Stomach (tissue), 19 donors: ENCODE results near the gene SIRT1. TPM values are rescaled to one million over a fixed set of nuclear protein-coding genes. Genes with fewer than 3 reads are reported as not detected.
"Not testable (repeated sequence)": the region's sequence is repeated elsewhere in the genome, so short reads cannot be mapped to it uniquely, and the experiment has no call there.

Source experiments
- DNase-seq, 2 donors: peaks; one replicate each; pipeline versions ENCODE4 v3.0.0 to v3.0.0-alpha.2; 2013 to 2019
- H3K27ac ChIP-seq, 5 donors: fragments of 200-600 bp in 4 of 5; sonication (generic) in 4 of 5; one replicate each; pipeline ENCODE4 v1.5.1; 2013 to 2019; ENCODE audit warnings: mild to moderate bottlenecking in 1 of 5, moderate library complexity in 1 of 5
- H3K27me3 ChIP-seq, 3 donors: fragments of 200-600 bp; sonication (generic); one replicate each; pipeline ENCODE4 v1.5.1; 2017 to 2019; ENCODE audit warnings: mixed run types in 1 of 3
- H3K36me3 ChIP-seq, 4 donors: fragments of 200-600 bp; sonication (generic); 1 replicate in 3 of 4; 2 replicates in 1 of 4; pipeline ENCODE4 v1.5.1; 2016 to 2019
- H3K4me1 ChIP-seq, 4 donors: fragments of 200-600 bp; sonication (generic); one replicate each; pipeline ENCODE4 v1.5.1; 2016 to 2019
- H3K4me3 ChIP-seq, 4 donors: fragments of 200-600 bp; sonication (generic) in 3 of 4; one replicate each; pipeline ENCODE4 v1.5.1; 2016 to 2019; ENCODE audit warnings: mild to moderate bottlenecking in 1 of 4
- H3K9me3 ChIP-seq, 4 donors: fragments of 200-600 bp; sonication (generic); one replicate each; pipeline ENCODE4 v1.5.1; 2016 to 2019
- EP300 ChIP-seq: sonication (generic); formaldehyde crosslinking; IDR thresholded peaks from one replicate; pipeline ENCODE4 v1.6.1; 2017; ENCODE audit warnings: antibody characterized with exemption
- POLR2A ChIP-seq, 4 donors: fragments of 450-650 bp; IDR thresholded peaks; one replicate each; pipeline ENCODE4 v1.6.1; 2016; ENCODE audit warnings: antibody characterized with exemption in 4 of 4, control low read depth in 2 of 4, mild to moderate bottlenecking in 1 of 4, moderate library complexity in 1 of 4
- POLR2AphosphoS5 ChIP-seq, 3 donors: sonication (generic); formaldehyde crosslinking; IDR thresholded peaks; one replicate each; pipeline ENCODE4 v1.6.1; 2016; ENCODE audit warnings: antibody characterized with exemption in 3 of 3
- WGBS, 5 donors: extraction: QIAGEN DNeasy Blood & Tissue Kit in 3 of 5; methylation state at CpG; one replicate each; pipeline versions ENCODE4 v1.1.5 to v1.1.7; 2013 to 2018; 5-methylcytosine and 5-hydroxymethylcytosine counted together
- intact Hi-C: fragments of 100-400 bp; cut with DNase I; formaldehyde crosslinking; loops from one replicate; pipeline ENCODE4 v1.15.1; 2023; ENCODE audit warnings: low total_unique reads
- long read RNA-seq, 10 donors: transcript quantifications; one replicate each; lab custom pipeline, GENCODE V29; 2026
- polyA plus RNA-seq, 3 donors: library from polyadenylated mRNA; stranded (reverse); fragments of 200-250 nt; gene quantifications; one replicate each; pipeline ENCODE4 v1.2.3, GENCODE V29; 2013
- total RNA-seq, 5 donors: library from RNA; depleted of rRNA; stranded (reverse); fragments of >200 nt; gene quantifications; one replicate each; pipeline versions ENCODE4 v1.1.0 to v1.2.3, GENCODE V29; 2014 to 2016
- TF ChIP-seq, protein P1 (sequence below), 7 experiments: fragments of 450-650 bp in 4 of 7; fragments of 200-600 bp in 3 of 7; sonication (generic) in 3 of 7; IDR thresholded peaks; one replicate each; pipeline ENCODE4 v1.5.1; 2016 to 2019; ENCODE audit warnings: antibody characterized with exemption in 7 of 7, control low read depth in 2 of 7, mild to moderate bottlenecking in 1 of 7
- donor health status: healthy with polysubstance abuse.
- donor health status: Bipolar disorder and iron deficiency.
- donor health status: healthy.

Gene SIRT1
- total RNA-seq (10 to 100 TPM; 16.7 to 41.4 (median 29.5) TPM), polyA plus RNA-seq (10 to 100 TPM in 1 of 3 donors, 1 to 10 TPM in 2; 7.7 to 12.4 (median 8.3) TPM)
- long read RNA-seq, donor 1 = 0 reads
- long read RNA-seq, donor 2 = 0 reads
- long read RNA-seq, donor 3, partial matches to known transcripts = 8 of 8 reads
- long read RNA-seq, donor 3, other reads (novel, unspliced or antisense) = 0 of 8 reads
- long read RNA-seq, donor 4 = 0 reads
- long read RNA-seq, donor 5, full-length matches to known transcripts = 4 of 4 reads
- long read RNA-seq, donor 5, partial matches to known transcripts = 0 of 4 reads
- long read RNA-seq, donor 5, other reads (novel, unspliced or antisense) = 0 of 4 reads
- long read RNA-seq, donor 6, full-length matches to known transcripts = 4 of 4 reads
- long read RNA-seq, donor 6, partial matches to known transcripts = 0 of 4 reads
- long read RNA-seq, donor 6, other reads (novel, unspliced or antisense) = 0 of 4 reads
- long read RNA-seq, donor 7, full-length matches to known transcripts = 1 of 1 reads
- long read RNA-seq, donor 7, partial matches to known transcripts = 0 of 1 reads
- long read RNA-seq, donor 7, other reads (novel, unspliced or antisense) = 0 of 1 reads
- long read RNA-seq, donor 8, full-length matches to known transcripts = 2 of 2 reads
- long read RNA-seq, donor 8, partial matches to known transcripts = 0 of 2 reads
- long read RNA-seq, donor 8, other reads (novel, unspliced or antisense) = 0 of 2 reads
- long read RNA-seq, donor 9, full-length matches to known transcripts = 1 of 13 reads
- long read RNA-seq, donor 9, partial matches to known transcripts = 12 of 13 reads
- long read RNA-seq, donor 9, other reads (novel, unspliced or antisense) = 0 of 13 reads
- long read RNA-seq, donor 10 = 0 reads

- DNase-seq = peak; percentile 97 to 99
- intact Hi-C loops = no loop called here
- WGBS, 5 donors = 0 to 1% (median 0%) methylated on average over 15 to 62 of the region's 62 CpGs
- TF ChIP-seq, protein P1, sequence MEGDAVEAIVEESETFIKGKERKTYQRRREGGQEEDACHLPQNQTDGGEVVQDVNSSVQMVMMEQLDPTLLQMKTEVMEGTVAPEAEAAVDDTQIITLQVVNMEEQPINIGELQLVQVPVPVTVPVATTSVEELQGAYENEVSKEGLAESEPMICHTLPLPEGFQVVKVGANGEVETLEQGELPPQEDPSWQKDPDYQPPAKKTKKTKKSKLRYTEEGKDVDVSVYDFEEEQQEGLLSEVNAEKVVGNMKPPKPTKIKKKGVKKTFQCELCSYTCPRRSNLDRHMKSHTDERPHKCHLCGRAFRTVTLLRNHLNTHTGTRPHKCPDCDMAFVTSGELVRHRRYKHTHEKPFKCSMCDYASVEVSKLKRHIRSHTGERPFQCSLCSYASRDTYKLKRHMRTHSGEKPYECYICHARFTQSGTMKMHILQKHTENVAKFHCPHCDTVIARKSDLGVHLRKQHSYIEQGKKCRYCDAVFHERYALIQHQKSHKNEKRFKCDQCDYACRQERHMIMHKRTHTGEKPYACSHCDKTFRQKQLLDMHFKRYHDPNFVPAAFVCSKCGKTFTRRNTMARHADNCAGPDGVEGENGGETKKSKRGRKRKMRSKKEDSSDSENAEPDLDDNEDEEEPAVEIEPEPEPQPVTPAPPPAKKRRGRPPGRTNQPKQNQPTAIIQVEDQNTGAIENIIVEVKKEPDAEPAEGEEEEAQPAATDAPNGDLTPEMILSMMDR (IDR thresholded peaks at IDR 0.05) = no peak
- TF ChIP-seq POLR2AphosphoS5 (IDR thresholded peaks at IDR 0.05) (peak; percentile 97 to 99 (median 99)), EP300 (no peak), POLR2A (IDR thresholded peaks at IDR 0.05) (peak in 2 of 4 donors; percentile 31 to 64)
- Histone ChIP-seq H3K27me3 (no peaks in the 10 kb centered on the region), H3K4me1 (peaks cover 13 to 43% (median 29%) of the 10 kb centered on the region in 4 donors), H3K36me3 (peaks cover 11 to 27% (median 26%) of the 10 kb centered on the region in 4 donors), H3K9me3 (no peaks in the 10 kb centered on the region), H3K27ac (peak within 1 kb of the TSS; percentile 93 to 100 (median 98)), H3K4me3 (peak within 1 kb of the TSS; percentile 70 to 86 (median 76))
These were observed at the start of gene SIRT1 for GRCh38 chr10:67884313-67884841. Gene SIRT1 (plus strand): TSS chr10:67884656. CDS start chr10:67884722, 66 bp downstream.

DNA sequence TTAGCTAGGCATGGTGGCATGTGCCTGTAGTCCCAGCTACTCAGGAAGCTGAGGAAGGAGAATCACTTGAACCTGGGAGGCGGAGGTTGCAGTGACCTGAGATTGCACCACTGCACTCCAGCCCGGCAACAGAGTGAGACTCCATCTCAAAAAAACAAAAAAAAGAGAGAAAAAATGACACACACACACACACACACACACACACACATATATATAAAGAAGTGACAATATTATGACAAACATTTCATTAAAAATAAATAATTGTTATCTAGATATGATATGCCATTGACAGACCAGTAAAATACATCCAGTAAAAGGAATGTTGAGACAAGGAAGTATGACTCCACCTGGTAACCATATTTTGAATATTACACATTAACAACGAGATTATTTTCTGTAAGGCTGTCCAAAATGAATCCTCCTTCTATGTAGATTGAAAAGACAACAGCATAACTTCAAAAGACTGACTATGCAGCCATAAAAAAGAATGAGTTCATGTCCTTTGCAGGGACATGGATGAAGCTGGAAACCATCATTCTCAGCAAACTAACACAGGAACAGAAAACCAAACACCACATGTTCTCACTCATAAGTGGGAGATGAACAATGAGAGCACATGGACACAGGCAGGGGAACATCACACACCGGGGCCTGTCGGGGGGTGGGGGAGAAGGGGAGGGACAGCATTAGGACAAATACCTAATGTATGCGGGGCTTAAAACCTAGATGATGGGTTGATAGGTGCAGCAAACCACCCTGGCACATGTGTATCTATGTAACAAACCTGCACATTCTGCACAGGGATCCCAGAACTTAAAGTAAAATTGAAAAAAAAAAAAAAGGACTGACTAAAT, 48.7 kb upstream of the SIRT1 start:
- WGBS, 5 donors = 52 to 68% (median 63%) methylated on average over 6 of the region's 6 CpGs
- intact Hi-C loops, DNase-seq, H3K27me3 ChIP-seq, H3K27ac ChIP-seq, H3K9me3 ChIP-seq, H3K36me3 ChIP-seq, H3K4me3 ChIP-seq: not testable (repeated sequence)
- peaks cover 0 to 15% (median 5%) of the 10 kb centered on the region in 4 donors for H3K4me1 ChIP-seq

DNA sequence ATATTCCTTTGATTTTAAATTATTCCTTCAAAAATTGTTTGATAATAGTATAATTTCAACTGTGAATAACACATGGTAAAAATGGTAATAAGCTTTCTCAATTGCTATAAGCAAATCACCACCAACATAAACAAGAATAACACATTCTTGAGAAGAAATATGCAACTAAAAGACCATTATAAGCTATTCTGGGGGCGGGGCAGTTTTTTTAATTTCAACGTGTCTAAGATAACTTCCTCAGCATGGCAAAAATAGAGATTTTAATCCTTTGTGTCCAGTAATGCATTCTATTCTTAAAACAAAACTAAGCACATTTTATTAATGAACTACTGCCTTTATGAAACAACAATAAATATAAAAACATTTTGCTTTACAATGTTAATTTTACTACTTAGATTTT, 48.0 kb upstream of the SIRT1 start:
- H3K36me3 ChIP-seq = no peaks in the 10 kb centered on the region
- no peak overlapping the region for H3K4me3 ChIP-seq
- WGBS, 5 donors = 47 to 54% (median 49%) methylated on average over 2 of the region's 2 CpGs
- no peak for DNase-seq
- no peaks in the 10 kb centered on the region for H3K27me3 ChIP-seq
- intact Hi-C loops = no loop called here
- no peak overlapping the region for H3K27ac ChIP-seq
- TF ChIP-seq POLR2A (IDR thresholded peaks at IDR 0.05) (no peak), EP300 (no peak), POLR2AphosphoS5 (IDR thresholded peaks at IDR 0.05) (no peak)
- TF ChIP-seq, protein P1 (IDR thresholded peaks at IDR 0.05) = no peak
- H3K4me1 ChIP-seq = peaks cover 0 to 15% (median 5%) of the 10 kb centered on the region in 4 donors
- H3K9me3 ChIP-seq = peaks cover 0 to 2% (median 0%) of the 10 kb centered on the region in 4 donors

- TF ChIP-seq POLR2AphosphoS5 (IDR thresholded peaks at IDR 0.05) (no peak), POLR2A (IDR thresholded peaks at IDR 0.05) (no peak), EP300 (no peak)
- TF ChIP-seq, protein P1 (IDR thresholded peaks at IDR 0.05) = no peak
- intact Hi-C loops = no loop called here
- WGBS, 5 donors = 67 to 90% (median 84%) methylated on average over 1 of the region's 1 CpG
- Histone ChIP-seq H3K36me3 (no peaks in the 10 kb centered on the region), H3K9me3 (peaks cover 0 to 6% (median 4%) of the 10 kb centered on the region in 4 donors), H3K4me1 (peaks cover 0 to 15% (median 5%) of the 10 kb centered on the region in 4 donors), H3K27ac (no peak overlapping the region), H3K27me3 (no peaks in the 10 kb centered on the region), H3K4me3 (no peak overlapping the region)
- DNase-seq = no peak
These were observed 47.5 kb upstream of the SIRT1 start for GRCh38 chr10:67836972-67837371.
